Measurements from ENCODE around the gene TTLL9. TPM values are rescaled to one million over a fixed set of nuclear protein-coding genes. Genes with fewer than 3 reads are reported as not detected.

The TTLL9 gene
- polyA plus RNA-seq, 1 donor: 1.0 TPM

- Histone ChIP-seq H3K27ac (ENCODE audit: low read length) (no peak overlapping the region), H3K4me1 (ENCODE audit: control insufficient read depth, insufficient read depth, low read length) (no peaks in the 10 kb centered on the region), H3K4me3 (ENCODE audit: low read length) (no peak overlapping the region), H3K9me3 (ENCODE audit: control insufficient read depth, low read depth, low read length) (no peaks in the 10 kb centered on the region), H3K27me3 (ENCODE audit: control insufficient read depth, insufficient read depth, low read length) (peaks cover 48% of the 10 kb centered on the region), H3K36me3 (ENCODE audit: control insufficient read depth, insufficient read depth, low read length) (no peaks in the 10 kb centered on the region)
- DNase-seq: no peak
- whole genome bisulfite sequencing (ENCODE audit: insufficient coverage, low lambda C conversion rate): no CpG with 5 or more reads among the region's 6 CpGs
These were observed 93.5 kb downstream of the TTLL9 start for GRCh38 chr20:31963889-31964288.

DNA sequence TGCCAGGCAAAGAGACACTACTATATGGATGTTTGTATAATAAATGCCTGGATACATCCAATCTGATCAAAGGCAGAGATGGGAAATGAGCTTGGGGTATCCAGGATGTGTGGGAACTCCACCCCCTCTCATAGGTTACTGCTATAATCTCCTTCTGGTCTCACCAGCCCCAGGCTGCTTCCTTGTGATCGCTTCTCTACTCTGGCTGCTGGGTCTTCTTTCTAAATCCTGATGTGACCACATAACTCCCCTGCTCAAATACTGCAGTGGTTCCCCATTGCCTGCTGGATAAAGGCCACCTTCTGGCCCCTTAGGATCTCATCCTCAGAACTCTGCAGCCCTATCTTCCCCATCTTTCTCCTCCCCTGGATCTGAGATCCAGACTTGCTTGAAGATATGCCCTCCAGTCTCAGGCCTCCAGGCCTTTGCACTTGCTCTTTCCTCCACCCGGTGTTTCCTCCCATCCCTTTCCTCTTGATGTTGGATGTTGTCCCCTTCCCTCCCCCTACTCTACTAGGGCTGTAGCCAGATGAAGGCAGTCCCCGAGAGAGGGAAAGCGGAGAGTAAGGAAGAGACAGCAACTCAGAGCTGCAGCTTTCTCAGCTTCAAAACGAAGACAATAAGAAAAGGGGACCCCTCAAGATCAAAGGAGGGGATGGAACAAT lies 96.7 kb downstream of the TTLL9 start:
- no CpG with 5 or more reads among the region's 5 CpGs for WGBS (ENCODE audit: insufficient coverage, low lambda C conversion rate)
- H3K27me3 ChIP-seq (ENCODE audit: control insufficient read depth, insufficient read depth, low read length): peaks cover 57% of the 10 kb centered on the region
- DNase-seq: no peak

DNA sequence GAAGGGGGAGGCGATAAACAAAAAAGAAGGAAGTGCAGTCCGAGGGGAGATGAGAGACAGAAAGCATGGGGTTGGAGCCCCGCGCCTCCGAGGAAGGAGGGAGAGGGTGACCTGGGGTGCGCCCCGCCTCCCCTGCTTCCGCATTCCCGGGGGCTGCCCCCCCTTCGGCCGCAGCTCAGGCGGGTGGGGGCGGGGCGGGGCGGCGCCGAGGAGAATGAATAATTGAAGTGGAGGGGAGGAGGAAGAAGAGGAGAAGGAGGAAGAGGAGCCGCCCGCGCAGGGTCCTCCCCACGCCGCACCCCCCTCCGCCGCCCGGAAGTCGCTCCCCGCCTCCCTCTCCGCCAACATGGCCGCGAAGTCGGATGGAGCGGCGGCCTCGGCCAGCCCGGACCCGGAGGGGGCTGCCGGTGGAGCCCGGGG lies 97.4 kb downstream of the TTLL9 start, which contains the start of gene XKR7:
XKR7 (plus strand) TSS at position 322 of the 420 bp plus-strand sequence; CDS start at position 347, 25 bp downstream.
- DNase-seq: no peak
- no CpG with 5 or more reads among the region's 38 CpGs for WGBS (ENCODE audit: insufficient coverage, low lambda C conversion rate)
- H3K4me3 ChIP-seq (ENCODE audit: low read length): peak within 1 kb of the TSS; percentile 26

More for the DNA sequence above, 96.7 kb downstream of the TTLL9 start:
- Histone ChIP-seq H3K4me3 (ENCODE audit: low read length) (no peak overlapping the region), H3K36me3 (ENCODE audit: control insufficient read depth, insufficient read depth, low read length) (no peaks in the 10 kb centered on the region), H3K9me3 (ENCODE audit: control insufficient read depth, low read depth, low read length) (no peaks in the 10 kb centered on the region), H3K27ac (ENCODE audit: low read length) (no peak overlapping the region), H3K4me1 (ENCODE audit: control insufficient read depth, insufficient read depth, low read length) (no peaks in the 10 kb centered on the region)

GRCh38 chr20:31968291-31969126 lies 98.1 kb downstream of the TTLL9 start:
- Histone ChIP-seq H3K9me3 (ENCODE audit: control insufficient read depth, low read depth, low read length) (no peaks in the 10 kb centered on the region), H3K36me3 (ENCODE audit: control insufficient read depth, insufficient read depth, low read length) (no peaks in the 10 kb centered on the region), H3K27me3 (ENCODE audit: control insufficient read depth, insufficient read depth, low read length) (peaks cover 52% of the 10 kb centered on the region), H3K4me3 (ENCODE audit: low read length) (peak overlapping the region; percentile 26), H3K4me1 (ENCODE audit: control insufficient read depth, insufficient read depth, low read length) (no peaks in the 10 kb centered on the region), H3K27ac (ENCODE audit: low read length) (no peak overlapping the region)
- WGBS (ENCODE audit: insufficient coverage, low lambda C conversion rate): no CpG with 5 or more reads among the region's 57 CpGs
- DNase-seq: peak; percentile 50 to 72

More for the DNA sequence above, 97.4 kb downstream of the TTLL9 start, which contains the start of gene XKR7:
- Histone ChIP-seq H3K4me1 (ENCODE audit: control insufficient read depth, insufficient read depth, low read length) (no peaks in the 10 kb centered on the region), H3K9me3 (ENCODE audit: control insufficient read depth, low read depth, low read length) (no peaks in the 10 kb centered on the region), H3K27ac (ENCODE audit: low read length) (no peak within 1 kb of the TSS), H3K36me3 (ENCODE audit: control insufficient read depth, insufficient read depth, low read length) (no peaks in the 10 kb centered on the region), H3K27me3 (ENCODE audit: control insufficient read depth, insufficient read depth, low read length) (peaks cover 54% of the 10 kb centered on the region)

- Histone ChIP-seq H3K4me3 (ENCODE audit: low read length) (no peak overlapping the region), H3K36me3 (ENCODE audit: control insufficient read depth, insufficient read depth, low read length) (no peaks in the 10 kb centered on the region), H3K27me3 (ENCODE audit: control insufficient read depth, insufficient read depth, low read length) (peaks cover 49% of the 10 kb centered on the region), H3K4me1 (ENCODE audit: control insufficient read depth, insufficient read depth, low read length) (no peaks in the 10 kb centered on the region), H3K27ac (ENCODE audit: low read length) (no peak overlapping the region), H3K9me3 (ENCODE audit: control insufficient read depth, low read depth, low read length) (no peaks in the 10 kb centered on the region)
- no CpG with 5 or more reads among the region's 5 CpGs for WGBS (ENCODE audit: insufficient coverage, low lambda C conversion rate)
- no peak for DNase-seq
These were observed 99.6 kb downstream of the TTLL9 start for GRCh38 chr20:31969991-31970390.

- Histone ChIP-seq H3K27ac (ENCODE audit: low read length) (no peak overlapping the region), H3K27me3 (ENCODE audit: control insufficient read depth, insufficient read depth, low read length) (peaks cover 32% of the 10 kb centered on the region), H3K4me1 (ENCODE audit: control insufficient read depth, insufficient read depth, low read length) (no peaks in the 10 kb centered on the region), H3K4me3 (ENCODE audit: low read length) (no peak overlapping the region), H3K36me3 (ENCODE audit: control insufficient read depth, insufficient read depth, low read length) (no peaks in the 10 kb centered on the region), H3K9me3 (ENCODE audit: control insufficient read depth, low read depth, low read length) (no peaks in the 10 kb centered on the region)
- DNase-seq: no peak
- no CpG with 5 or more reads among the region's 4 CpGs for WGBS (ENCODE audit: insufficient coverage, low lambda C conversion rate)
These were observed 102.1 kb downstream of the TTLL9 start for GRCh38 chr20:31972471-31973021.

- Histone ChIP-seq H3K4me3 (ENCODE audit: low read length) (no peak overlapping the region), H3K9me3 (ENCODE audit: control insufficient read depth, low read depth, low read length) (no peaks in the 10 kb centered on the region), H3K27me3 (ENCODE audit: control insufficient read depth, insufficient read depth, low read length) (peaks cover 19% of the 10 kb centered on the region), H3K27ac (ENCODE audit: low read length) (no peak overlapping the region), H3K36me3 (ENCODE audit: control insufficient read depth, insufficient read depth, low read length) (no peaks in the 10 kb centered on the region), H3K4me1 (ENCODE audit: control insufficient read depth, insufficient read depth, low read length) (no peaks in the 10 kb centered on the region)
- WGBS (ENCODE audit: insufficient coverage, low lambda C conversion rate): no CpG with 5 or more reads among the region's 2 CpGs
- no peak for DNase-seq
These were observed 103.9 kb downstream of the TTLL9 start for GRCh38 chr20:31974296-31974695.

GRCh38 chr20:31974951-31975487 lies 104.6 kb downstream of the TTLL9 start:
- Histone ChIP-seq H3K36me3 (ENCODE audit: control insufficient read depth, insufficient read depth, low read length) (no peaks in the 10 kb centered on the region), H3K9me3 (ENCODE audit: control insufficient read depth, low read depth, low read length) (no peaks in the 10 kb centered on the region), H3K27me3 (ENCODE audit: control insufficient read depth, insufficient read depth, low read length) (peaks cover 15% of the 10 kb centered on the region), H3K4me3 (ENCODE audit: low read length) (no peak overlapping the region), H3K27ac (ENCODE audit: low read length) (no peak overlapping the region), H3K4me1 (ENCODE audit: control insufficient read depth, insufficient read depth, low read length) (no peaks in the 10 kb centered on the region)
- no peak for DNase-seq
- no CpG with 5 or more reads among the region's 10 CpGs for WGBS (ENCODE audit: insufficient coverage, low lambda C conversion rate)

DNA sequence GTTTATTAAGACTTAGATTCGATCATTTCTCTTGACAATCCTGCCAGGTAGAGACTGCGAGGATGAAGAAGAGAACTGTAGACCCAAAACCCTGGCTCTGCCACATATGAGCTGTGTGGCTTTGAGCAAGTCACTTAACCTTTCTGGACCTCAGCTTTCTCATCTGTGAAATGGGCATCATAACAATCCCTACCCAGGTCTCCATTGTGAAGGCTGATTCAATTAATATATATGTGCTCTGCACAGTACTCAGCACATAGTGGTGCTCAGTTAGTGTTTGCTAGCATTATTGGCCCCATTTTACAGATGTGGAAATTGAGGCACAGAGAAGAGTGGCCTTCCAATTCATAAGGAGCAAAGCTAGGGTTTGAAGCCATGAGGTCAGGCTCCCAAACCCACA lies 105.4 kb downstream of the TTLL9 start:
- no CpG with 5 or more reads among the region's 2 CpGs for WGBS (ENCODE audit: insufficient coverage, low lambda C conversion rate)
- no peaks in the 10 kb centered on the region for H3K4me1 ChIP-seq (ENCODE audit: control insufficient read depth, insufficient read depth, low read length)

GRCh38 chr20:31977080-31977479 lies 106.6 kb downstream of the TTLL9 start:
- no CpG with 5 or more reads among the region's 4 CpGs for WGBS (ENCODE audit: insufficient coverage, low lambda C conversion rate)

More for the DNA sequence above, 105.4 kb downstream of the TTLL9 start:
- Histone ChIP-seq H3K27ac (ENCODE audit: low read length) (no peak overlapping the region), H3K9me3 (ENCODE audit: control insufficient read depth, low read depth, low read length) (no peaks in the 10 kb centered on the region), H3K27me3 (ENCODE audit: control insufficient read depth, insufficient read depth, low read length) (peaks cover 13% of the 10 kb centered on the region), H3K4me3 (ENCODE audit: low read length) (no peak overlapping the region), H3K36me3 (ENCODE audit: control insufficient read depth, insufficient read depth, low read length) (no peaks in the 10 kb centered on the region)
- no peak for DNase-seq

More at GRCh38 chr20:31977080-31977479, 106.6 kb downstream of the TTLL9 start:
- H3K27ac ChIP-seq (ENCODE audit: low read length): no peak overlapping the region
- H3K27me3 ChIP-seq (ENCODE audit: control insufficient read depth, insufficient read depth, low read length): peaks cover 11% of the 10 kb centered on the region
- H3K4me1 ChIP-seq (ENCODE audit: control insufficient read depth, insufficient read depth, low read length): no peaks in the 10 kb centered on the region
- H3K4me3 ChIP-seq (ENCODE audit: low read length): no peak overlapping the region
- no peak for DNase-seq
- no peaks in the 10 kb centered on the region for H3K36me3 ChIP-seq (ENCODE audit: control insufficient read depth, insufficient read depth, low read length)
- no peaks in the 10 kb centered on the region for H3K9me3 ChIP-seq (ENCODE audit: control insufficient read depth, low read depth, low read length)

Measured in large intestine (tissue), 3 donors.